GM15510 (cell line): ENCODE measurements around the gene DNAH2.

Experiments used
- POLR2A ChIP-seq: IDR thresholded peaks from 3 replicates; pipeline ENCODE4 v1.6.1; 2011; ENCODE audit warnings: borderline replicate concordance; ENCODE audit not compliant: insufficient read length; ENCODE audit errors: extremely low read depth

Gene DNAH2

GRCh38 chr17:7857713-7858521 is 140.4 kb downstream of the DNAH2 start, which contains the start of gene CYB5D1:
CYB5D1 (plus strand) TSS chr17:7858003; CDS start chr17:7858135, 132 bp downstream.
- TF ChIP-seq POLR2A, result peak; percentile 4

- no peak for TF ChIP-seq POLR2A
These were observed 140.9 kb downstream of the DNAH2 start for GRCh38 chr17:7858522-7858810.

- no peak for TF ChIP-seq POLR2A
These were observed 141.5 kb downstream of the DNAH2 start for GRCh38 chr17:7859028-7859427.

- no peak for TF ChIP-seq POLR2A
These were observed 145.3 kb downstream of the DNAH2 start for GRCh38 chr17:7862692-7863437.

GRCh38 chr17:7864995-7865650 is 147.6 kb downstream of the DNAH2 start:
- TF ChIP-seq POLR2A, result no peak

GRCh38 chr17:7867881-7868329 is 150.4 kb downstream of the DNAH2 start:
- no peak for TF ChIP-seq POLR2A

- no peak for TF ChIP-seq POLR2A
These were observed 155.5 kb downstream of the DNAH2 start for GRCh38 chr17:7873051-7873450.

- TF ChIP-seq POLR2A, result no peak
These were observed 158.3 kb downstream of the DNAH2 start for GRCh38 chr17:7875804-7876370.

GRCh38 chr17:7878234-7878633 is 160.7 kb downstream of the DNAH2 start:
- no peak for TF ChIP-seq POLR2A

GRCh38 chr17:7880076-7880868 is 162.7 kb downstream of the DNAH2 start:
- no peak for TF ChIP-seq POLR2A

- no peak for TF ChIP-seq POLR2A
These were observed 163.9 kb downstream of the DNAH2 start for GRCh38 chr17:7881276-7882054.

- TF ChIP-seq POLR2A, result no peak
These were observed 164.5 kb downstream of the DNAH2 start for GRCh38 chr17:7882068-7882467.

GRCh38 chr17:7882629-7883028 is 165.1 kb downstream of the DNAH2 start:
- TF ChIP-seq POLR2A, result no peak
